Thyroid gland (tissue), 4 donors: ENCODE results near the gene PLD1.

ENCODE experiments used
- CTCF ChIP-seq, 6 experiments: fragments of 200-600 bp in 3 of 6; fragments of 450-650 bp in 3 of 6; sonication (generic) in 3 of 6; IDR thresholded peaks; one replicate each; pipeline ENCODE4 v1.5.1; 2016 to 2019; ENCODE audit warnings: antibody characterized with exemption in 6 of 6, mild to moderate bottlenecking in 2 of 6, inconsistent platforms in 1 of 6, moderate library complexity in 1 of 6
- POLR2A ChIP-seq, 2 donors: fragments of 450-650 bp; IDR thresholded peaks; one replicate each; pipeline ENCODE4 v1.6.1; 2017; ENCODE audit warnings: antibody characterized with exemption in 2 of 2, mild to moderate bottlenecking in 2 of 2, moderate library complexity in 1 of 2

GRCh38 chr3:171832989-171833388 lies 22.7 kb upstream of the PLD1 start:
- TF ChIP-seq CTCF (IDR thresholded peaks at IDR 0.05) (no peak), POLR2A (IDR thresholded peaks at IDR 0.05) (no peak)
